K562 (cell line): ENCODE measurements around the gene KCTD12. TPM values are rescaled to one million over a fixed set of nuclear protein-coding genes. Genes with fewer than 3 reads are reported as not detected.

Source experiments
- ATF7 ChIP-seq: fragments of 450-650 bp; IDR thresholded peaks from 2 replicates; pipeline ENCODE4 v1.7.1; 2014; ENCODE audit warnings: mild to moderate bottlenecking, moderate library complexity
- CCAR2 ChIP-seq: fragments of 200-400 bp; formaldehyde crosslinking; IDR thresholded peaks from 2 replicates; pipeline ENCODE4 v1.6.1; 2017; ENCODE audit warnings: mild to moderate bottlenecking, low read depth, low read length
- ELF4 ChIP-seq: fragments of 450-650 bp; formaldehyde crosslinking; IDR thresholded peaks from 2 replicates; pipeline ENCODE4 v1.4.0; 2022; ENCODE audit warnings: missing genetic modification characterization
- MGA ChIP-seq: fragments of 450-650 bp; IDR thresholded peaks from 2 replicates; pipeline ENCODE4 v1.6.1; 2016; ENCODE audit warnings: mild to moderate bottlenecking, moderate library complexity
- RB1 ChIP-seq: fragments of 450-650 bp; IDR thresholded peaks from 2 replicates; pipeline ENCODE4 v1.6.1; 2017; ENCODE audit warnings: low read depth, mild to moderate bottlenecking
- TSHZ1 ChIP-seq: fragments of 250-450 bp; sonication (Bioruptor Pico); IDR thresholded peaks from 2 replicates; pipeline ENCODE4 v1.4.0; 2020; ENCODE audit warnings: mild to moderate bottlenecking, moderate library complexity
- ZNF668 ChIP-seq: fragments of 250-450 bp; sonication (Bioruptor Pico); IDR thresholded peaks from 2 replicates; pipeline ENCODE4 v1.8.0; 2022; ENCODE audit warnings: mild to moderate bottlenecking, inconsistent platforms
- polyA plus RNA-seq, 8 experiments: library from polyadenylated mRNA; depleted of rRNA in 4 of 8; stranded (reverse) in 5 of 8; unstranded in 3 of 8; fragments of >200 nt; fragmentation: Nextera tagmentation in 2 of 8; fragmentation: Illumina TruSeq in 1 of 8; extraction: Ambion mirVana in 2 of 8; extraction: Trizol in 1 of 8; gene quantifications; 2 replicates each; pipeline versions ENCODE4 v1.2.1 to v1.2.3, GENCODE V29; 2011 to 2014; ENCODE audit warnings: inconsistent platforms in 1 of 8, missing spikeins in 1 of 8
- total RNA-seq, 7 experiments: library from RNA; depleted of rRNA in 6 of 7; stranded (reverse); fragments of >200 nt in 6 of 7; fragmentation: Illumina TruSeq in 2 of 7; extraction: Trizol in 2 of 7; gene quantifications; 2 replicates each; pipeline versions ENCODE4 v1.2.1 to v1.2.3, GENCODE V29; 2011 to 2021; ENCODE audit warnings: low replicate concordance in 1 of 7

Gene KCTD12
- total and polyA plus RNA-seq, 9 of the 15 experiments (the other 6 are each of a cell fraction or from before 2014, with no cell fraction given): 0.14 to 0.93 (median 0.32) TPM

- TF ChIP-seq TSHZ1 (CRISPR knock-in tag): no peak
- no peak for TF ChIP-seq ATF7
- TF ChIP-seq RB1: no peak
- no peak for TF ChIP-seq MGA
- TF ChIP-seq ELF4 (CRISPR knock-in tag): no peak
- no peak for TF ChIP-seq ZNF668 (CRISPR knock-in tag)
- TF ChIP-seq CCAR2: no peak
These were observed 42.3 kb upstream of the KCTD12 start (continued) for GRCh38 chr13:76928456-76928855.
